GM18507 (cell line): Measurements from ENCODE around the gene MIEF2.
"Not testable (repeated sequence)": the region's sequence is repeated elsewhere in the genome, so short reads cannot be mapped to it uniquely, and the experiment has no call there.

ENCODE experiments used
- DNase-seq: peaks from one replicate; pipeline ENCODE4 v3.0.0; 2011; ENCODE audit warnings: low read depth; ENCODE audit not compliant: insufficient read length; ENCODE audit errors: extremely low spot score
- FAIRE-seq: peaks from 2 replicates; lab custom pipeline; 2011; peaks lifted over from hg19 to GRCh38; lab: Jason Lieb, UNC

MIEF2 gene

GRCh38 chr17:18260332-18261145 is at the start of gene MIEF2:
TSS of gene MIEF2 (plus strand) at chr17:18260662. CDS start at chr17:18262721, 2,059 bp downstream.
- peak; percentile 96 for FAIRE-seq
- peak; percentile 97 for DNase-seq

- DNase-seq (no peak), FAIRE-seq (no peak)
Observed at GRCh38 chr17:18213666-18214270, 46.7 kb upstream of the MIEF2 start.

- not testable (repeated sequence) for FAIRE-seq
Observed at GRCh38 chr17:18216906-18217305, 43.6 kb upstream of the MIEF2 start.

GRCh38 chr17:18217412-18218015 is 42.9 kb upstream of the MIEF2 start:
- peak; percentile 86 for FAIRE-seq

More at GRCh38 chr17:18216906-18217305, 43.6 kb upstream of the MIEF2 start:
- not testable (repeated sequence) for DNase-seq

GRCh38 chr17:18218756-18219415 is 41.6 kb upstream of the MIEF2 start:
- FAIRE-seq (no peak), DNase-seq (no peak)

More at GRCh38 chr17:18217412-18218015, 42.9 kb upstream of the MIEF2 start:
- peak; percentile 75 for DNase-seq

- DNase-seq (no peak), FAIRE-seq (no peak)
Observed at GRCh38 chr17:18224053-18224386, 36.4 kb upstream of the MIEF2 start.

- FAIRE-seq, result no peak
- DNase-seq, result no peak
Observed at GRCh38 chr17:18224387-18225120, 35.9 kb upstream of the MIEF2 start.

GRCh38 chr17:18225121-18225641 is 35.3 kb upstream of the MIEF2 start, which contains the start of gene LLGL1:
TSS of gene LLGL1 (plus strand) at chr17:18225635. CDS start at chr17:18225683, 48 bp downstream.
- FAIRE-seq (peak; percentile 81), DNase-seq (peak; percentile 99)

- DNase-seq, result no peak
- FAIRE-seq, result no peak
Observed at GRCh38 chr17:18225642-18226283, 34.7 kb upstream of the MIEF2 start.

GRCh38 chr17:18226284-18226945 is 34.0 kb upstream of the MIEF2 start:
- no peak for DNase-seq
- no peak for FAIRE-seq

GRCh38 chr17:18227635-18228034 is 32.8 kb upstream of the MIEF2 start:
- FAIRE-seq (no peak), DNase-seq (no peak)

GRCh38 chr17:18228176-18228682 is 32.2 kb upstream of the MIEF2 start:
- DNase-seq (no peak), FAIRE-seq (no peak)

GRCh38 chr17:18229254-18229653 is 31.2 kb upstream of the MIEF2 start:
- no peak for DNase-seq
- FAIRE-seq, result no peak

- FAIRE-seq (no peak), DNase-seq (no peak)
Observed at GRCh38 chr17:18229771-18230170, 30.7 kb upstream of the MIEF2 start.

- no peak for FAIRE-seq
Observed at GRCh38 chr17:18230288-18231141, 29.9 kb upstream of the MIEF2 start.

GRCh38 chr17:18231164-18231563 is 29.3 kb upstream of the MIEF2 start:
- DNase-seq, result no peak
- FAIRE-seq, result no peak

More at GRCh38 chr17:18230288-18231141, 29.9 kb upstream of the MIEF2 start:
- no peak for DNase-seq
